NCI-H524 (cell line): ENCODE measurements around the gene PHACTR3.
"Not testable (repeated sequence)": the region's sequence is repeated elsewhere in the genome, so short reads cannot be mapped to it uniquely, and the experiment has no call there.

Experiments
- DNase-seq, 2 experiments: peaks; one replicate each; lab custom pipeline; 2025; lab: John Stamatoyannopoulos, UW

The PHACTR3 gene

DNA sequence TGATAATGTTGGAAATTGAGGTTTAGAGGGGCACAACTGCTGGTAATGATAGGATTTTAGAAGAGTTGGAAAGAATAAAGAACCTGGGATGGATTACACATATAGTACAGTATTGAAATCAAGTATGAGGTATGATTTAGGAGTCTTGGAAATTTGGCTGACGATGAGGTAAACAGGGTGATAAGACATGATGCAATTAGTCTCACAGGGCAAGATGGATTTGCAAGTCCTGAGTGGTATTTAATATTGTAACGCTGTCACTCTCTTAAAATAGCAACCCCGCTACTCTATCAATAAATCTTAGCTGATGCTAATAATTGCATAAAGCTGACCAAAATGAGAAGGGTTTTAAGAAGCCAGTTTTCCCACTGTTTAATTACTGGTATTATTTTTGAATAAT lies 258.7 kb downstream of the PHACTR3 start:
- no peak for DNase-seq

DNA sequence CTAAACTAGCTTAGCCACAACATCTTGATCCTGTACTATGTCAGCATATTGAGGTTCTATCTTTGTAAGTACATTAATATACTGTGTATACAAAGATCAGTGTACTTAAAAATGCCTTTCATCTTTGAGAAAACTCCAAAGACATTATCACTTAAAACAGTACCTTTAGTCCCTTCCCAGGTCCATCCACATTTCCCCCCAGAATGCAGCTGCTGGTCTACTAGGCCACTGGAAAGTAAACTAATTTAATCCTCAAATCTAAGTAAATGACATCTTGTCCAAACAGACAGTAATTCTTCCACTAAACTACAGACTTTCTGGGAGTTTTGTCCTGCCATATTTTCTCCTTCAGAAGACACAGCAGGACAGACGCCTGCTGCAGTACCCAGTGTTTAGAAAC lies 260.4 kb downstream of the PHACTR3 start:
- DNase-seq = no peak

DNA sequence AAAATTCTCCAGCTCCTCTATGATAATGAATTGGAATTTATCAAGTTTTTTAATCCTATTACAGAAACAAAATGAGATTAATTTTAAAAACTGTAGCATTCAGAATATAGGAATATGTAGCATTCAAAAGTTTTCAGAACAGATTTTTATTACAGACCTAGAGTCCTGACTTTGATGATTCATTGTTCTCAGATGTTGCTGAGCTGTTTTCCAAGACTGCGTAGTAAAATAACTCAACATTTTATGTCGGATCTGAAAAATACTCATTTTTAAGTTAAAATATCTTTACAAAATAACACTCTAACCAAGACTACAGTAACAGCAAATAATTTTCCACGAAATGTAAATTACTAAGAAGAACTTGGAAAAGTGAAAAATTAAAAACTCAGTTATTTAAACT lies 262.0 kb downstream of the PHACTR3 start:
- no peak for DNase-seq

DNA sequence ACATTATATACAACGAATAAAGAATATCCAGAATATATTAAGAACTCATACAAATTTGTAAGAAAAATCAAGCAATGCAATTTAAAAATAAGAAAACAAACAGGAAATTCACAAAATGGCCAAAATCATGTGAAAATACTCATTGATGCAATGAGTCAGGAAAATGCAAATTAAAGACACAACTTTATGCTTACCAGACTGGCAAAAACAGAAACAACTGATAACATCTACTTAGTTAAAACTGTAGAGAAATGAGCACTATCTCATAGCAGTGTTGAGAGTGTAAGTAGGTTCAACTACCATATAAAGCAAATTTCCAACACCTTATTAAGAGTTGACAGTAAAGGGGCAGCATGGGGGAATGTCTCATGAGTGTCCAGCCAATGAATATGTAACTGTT lies 266.8 kb downstream of the PHACTR3 start:
- no peak for DNase-seq

DNA sequence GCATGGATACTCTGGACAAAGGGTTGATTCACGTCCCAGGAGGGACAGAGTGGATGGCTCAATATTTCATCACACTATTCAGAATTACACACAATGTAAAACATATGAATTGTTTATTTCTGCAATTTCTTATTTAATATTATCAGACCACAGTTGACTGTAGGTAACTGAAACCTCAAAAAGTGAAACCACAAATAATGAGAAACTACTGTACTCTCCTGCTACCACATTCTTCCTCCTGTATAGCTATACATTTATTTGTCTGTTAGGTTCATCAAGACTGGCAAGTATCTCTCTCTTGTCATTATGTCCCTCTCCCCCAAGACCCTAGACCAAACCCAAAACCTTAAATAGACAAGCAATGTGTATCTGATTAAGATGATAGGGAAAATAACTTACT lies 269.1 kb downstream of the PHACTR3 start:
- no peak for DNase-seq

DNA sequence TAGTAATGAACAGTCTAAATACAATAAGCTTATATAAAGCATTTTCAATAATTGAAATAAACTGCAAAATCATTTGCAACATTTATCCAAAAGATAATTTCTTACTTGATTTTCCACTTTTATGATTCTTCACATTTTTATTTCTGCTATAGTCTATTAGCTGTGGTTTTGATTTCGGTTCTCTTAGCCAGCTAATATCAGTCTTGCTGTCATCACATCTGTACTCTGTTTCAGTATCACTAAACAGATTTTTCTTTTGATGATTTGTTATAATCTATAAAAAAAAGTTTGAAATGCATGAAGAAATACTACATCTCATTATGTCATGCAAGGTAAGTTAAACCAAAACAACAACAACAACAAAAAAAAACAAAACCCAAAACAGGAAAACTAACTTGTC lies 275.9 kb downstream of the PHACTR3 start:
- no peak for DNase-seq

DNA sequence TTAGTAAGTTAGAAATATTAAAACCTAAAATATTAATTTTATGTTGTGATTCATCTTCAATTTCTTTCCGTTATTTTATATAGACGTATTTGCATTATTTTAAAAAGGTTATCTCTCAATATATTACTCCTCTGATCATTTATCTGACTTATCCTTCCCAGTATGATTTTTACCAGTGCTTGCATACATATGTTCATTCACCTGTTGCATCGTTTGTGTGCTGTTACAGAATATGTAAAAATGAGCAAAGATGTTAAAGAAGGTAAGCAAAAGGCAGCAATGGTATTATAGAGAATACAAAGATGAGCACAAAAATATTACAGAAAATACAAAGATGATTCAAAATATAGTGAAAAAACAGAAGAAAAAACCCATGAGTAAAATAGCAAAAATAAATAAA lies 280.2 kb downstream of the PHACTR3 start:
- DNase-seq = no peak

DNA sequence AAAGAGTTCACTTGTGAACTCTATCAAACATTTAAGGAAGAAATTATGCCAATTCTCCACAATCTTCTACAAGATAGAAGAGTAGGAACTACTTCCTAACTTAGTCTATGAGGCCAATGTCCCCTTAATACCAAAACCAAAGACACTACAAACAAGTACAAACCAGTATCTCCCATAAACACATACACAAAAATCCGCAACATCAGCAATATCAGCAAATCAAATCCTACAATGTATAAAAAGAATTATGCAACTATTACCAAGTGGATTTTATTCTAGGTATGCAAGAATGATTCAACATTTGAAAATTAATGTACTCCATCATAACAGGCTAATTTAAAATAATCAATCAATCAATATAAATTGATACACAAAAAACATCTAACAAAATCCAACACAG lies 283.7 kb downstream of the PHACTR3 start:
- no peak for DNase-seq

DNA sequence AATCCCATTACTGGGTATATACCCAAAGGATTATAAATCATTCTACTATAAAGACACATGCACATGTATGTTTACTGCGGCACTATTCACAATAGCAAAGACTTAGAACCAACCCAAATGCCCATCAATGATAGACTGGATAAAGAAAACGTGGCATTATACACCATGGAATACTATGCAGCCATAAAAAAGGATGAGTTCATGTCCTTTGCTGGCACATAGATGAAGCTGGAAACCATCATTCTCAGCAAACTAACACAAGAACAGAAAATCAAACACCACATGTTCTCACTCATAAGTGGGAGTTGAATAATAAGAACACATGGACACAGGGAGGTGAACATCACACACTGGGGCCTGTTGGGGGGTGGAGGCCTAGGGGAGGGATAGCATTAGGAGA lies 285.7 kb downstream of the PHACTR3 start:
- not testable (repeated sequence) for DNase-seq

DNA sequence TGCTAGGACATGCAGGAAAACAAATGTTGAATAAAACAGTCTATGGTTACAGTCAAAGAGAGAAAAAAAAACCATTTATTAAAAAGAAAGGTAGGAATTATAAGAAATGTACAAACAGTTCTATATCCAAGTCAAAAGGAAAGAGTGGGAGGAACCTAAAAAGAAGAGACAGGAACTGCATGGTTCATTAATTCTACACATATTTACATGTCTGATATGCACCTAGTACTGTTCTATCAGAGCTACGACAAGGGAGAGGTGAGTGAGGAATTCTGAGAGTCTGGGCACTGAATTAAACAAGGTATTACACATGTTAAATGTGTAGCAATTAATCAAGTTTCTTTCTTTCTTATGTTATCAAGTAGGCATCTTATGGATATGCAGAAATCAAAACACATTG lies 287.2 kb downstream of the PHACTR3 start:
- no peak for DNase-seq

DNA sequence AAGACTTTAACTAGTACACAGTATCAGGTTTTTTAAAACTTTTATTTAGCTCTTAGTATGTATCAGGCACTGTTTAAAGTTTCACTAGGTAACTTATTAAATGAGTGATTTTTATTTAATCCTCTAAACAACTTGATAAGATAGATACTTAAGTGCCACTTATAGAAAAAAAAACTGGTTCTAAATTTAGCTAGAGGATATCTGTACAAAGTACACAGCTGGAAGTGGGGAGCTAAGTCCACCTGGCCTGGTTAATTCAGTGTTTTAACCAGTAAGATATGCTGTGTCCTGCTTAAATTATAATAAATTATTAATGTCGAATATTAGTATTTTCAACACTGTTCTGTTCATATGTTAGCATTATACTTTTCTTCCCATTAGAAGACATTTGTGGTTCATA lies 291.6 kb downstream of the PHACTR3 start:
- no peak for DNase-seq
